Measurements from ENCODE around the gene NFATC2. TPM values are rescaled to one million over a fixed set of nuclear protein-coding genes. Genes with fewer than 3 reads are reported as not detected.

Gene NFATC2
- total and polyA plus RNA-seq, 2 of the 8 experiments (the other 6 are each of a cell fraction or from before 2014, with no cell fraction given), result 0.27 to 0.91 TPM

DNA sequence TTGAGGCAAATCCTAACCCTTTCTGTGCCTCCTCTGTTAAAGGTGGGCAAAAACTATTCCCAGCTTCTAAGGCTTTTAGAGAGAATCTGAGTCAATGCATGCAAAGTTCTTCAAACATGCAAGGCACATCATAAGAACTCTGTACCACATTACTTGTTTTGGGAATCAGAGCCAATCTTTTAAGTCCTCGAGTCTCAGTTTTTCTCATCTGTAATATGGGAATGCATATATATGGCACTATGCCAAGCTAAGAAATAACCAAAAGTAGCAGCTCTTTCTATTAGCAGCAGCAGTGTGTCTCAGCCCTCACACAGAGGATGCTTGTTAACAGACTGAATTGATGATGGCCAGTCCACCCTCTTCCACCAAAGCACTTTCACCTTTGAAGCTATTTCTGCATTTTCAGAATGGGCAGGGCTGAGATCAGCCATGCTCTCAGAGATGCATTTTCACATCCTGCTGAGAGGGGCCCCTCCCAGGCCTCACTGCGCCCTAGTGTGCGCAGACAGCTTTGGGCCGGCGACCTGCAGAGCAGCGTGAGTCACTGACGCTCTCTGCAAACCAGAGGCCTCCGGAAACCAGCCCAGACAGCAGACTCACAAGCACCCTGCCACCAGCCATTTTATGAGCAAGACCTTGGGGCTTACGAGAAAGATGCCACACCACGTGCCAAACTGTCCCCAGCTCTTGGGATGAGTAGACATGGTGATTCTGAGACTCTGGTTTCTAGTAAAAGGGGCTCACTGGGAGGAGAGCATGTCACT lies 138.0 kb downstream of the NFATC2 start:
- Histone ChIP-seq H3K4me3 (ENCODE audit: extremely low read depth in 1 of 4, insufficient read depth in 2 of 4, low read depth in 3 of 4, low read length in 4 of 4) (no peak overlapping the region), H3K9ac (replicated peaks in 1 of 4; ENCODE audit: extremely low read depth in 1 of 4, low read depth in 3 of 4, low read length in 3 of 4) (no peak overlapping the region), H4K91ac (replicated peaks; ENCODE audit: insufficient read length, low read length) (no peak overlapping the region), H3K4ac (replicated peaks; ENCODE audit: insufficient read length, low read depth, low read length) (no peak overlapping the region), H3K4me2 (ENCODE audit: insufficient read depth in 1 of 2, low read depth in 2 of 2, low read length in 2 of 2) (no peak overlapping the region), H3K27ac (ENCODE audit: low read depth, low read length) (no peak overlapping the region), H3K27me3 (replicated peaks in 1 of 4; ENCODE audit: control insufficient read depth in 3 of 4, extremely low read depth in 1 of 4, insufficient read depth in 3 of 4, low read length in 3 of 4) (no peaks in the 10 kb centered on the region), H3K23ac (ENCODE audit: insufficient read length) (no peak overlapping the region), H3K79me1 (ENCODE audit: low read depth, low read length) (no peaks in the 10 kb centered on the region), H3K9me3 (ENCODE audit: insufficient read depth in 2 of 2, low read depth in 1 of 2, low read length in 1 of 2) (no peaks in the 10 kb centered on the region), H3K79me2 (ENCODE audit: control insufficient read depth in 1 of 2, insufficient read depth in 2 of 2, low read length in 2 of 2) (no peaks in the 10 kb centered on the region), H2BK5ac (ENCODE audit: low read depth, low read length) (0 out of 2 replicates have a peak overlapping the region, but pooled peaks have one; percentile 35), H2BK15ac (ENCODE audit: low read length) (no peak overlapping the region), H3K18ac (ENCODE audit: extremely low read depth, low read length) (no peak overlapping the region), H2BK12ac (ENCODE audit: low read depth, low read length) (no peak overlapping the region), H3K23me2 (ENCODE audit: low read depth, low read length) (no peaks in the 10 kb centered on the region), H4K5ac (ENCODE audit: insufficient read length, low read depth, low read length) (no peak overlapping the region), H4K8ac (ENCODE audit: extremely low read depth, insufficient read depth, low read length) (no peak overlapping the region), H2BK20ac (ENCODE audit: low read length) (no peak overlapping the region), H3K56ac (replicated peaks; ENCODE audit: insufficient read length, low read depth, low read length) (no peak overlapping the region), H4K20me1 (replicated peaks in 1 of 2; ENCODE audit: control insufficient read depth in 1 of 2, insufficient read depth in 2 of 2, low read length in 2 of 2) (no peaks in the 10 kb centered on the region), H2AFZ (ENCODE audit: low read length) (no peak overlapping the region), H2BK120ac (replicated peaks; ENCODE audit: low read depth, low read length) (no peak overlapping the region), H2AK5ac (ENCODE audit: low read depth, low read length) (no peak overlapping the region), H3K4me1 (replicated peaks in 1 of 4; ENCODE audit: control insufficient read depth in 3 of 4, insufficient read depth in 4 of 4, low read length in 3 of 4) (no peaks in the 10 kb centered on the region), H3K14ac (ENCODE audit: insufficient read length) (no peak overlapping the region), H3K36me3 (ENCODE audit: control insufficient read depth in 2 of 4, insufficient read depth in 4 of 4, low read length in 3 of 4) (no peaks in the 10 kb centered on the region)
- CTCF ChIA-PET (ENCODE audit: partially characterized antibody), result interaction anchor here (0.7 to 4.6 kb wide), 9 partner anchors 9 to 423 kb away, joined by 3 to 15 read pairs (median 3); partner anchors contain the start of gene NFATC2
- WGBS, 2 experiments (ENCODE audit: extremely low coverage in 1 of 2, insufficient coverage in 1 of 2, insufficient read length in 1 of 2, insufficient replicate concordance in 2 of 2, low coverage in 1 of 2, low lambda C conversion rate in 2 of 2, missing lambda C conversion rate in 1 of 2), result 64% methylated on average over 10 of the region's 10 CpGs; no CpG with 5 or more reads in 1 of the 2 experiments
- DNase-seq (ENCODE audit: low read depth in 1 of 2, low spot score in 2 of 2) (no peak), FAIRE-seq (no peak)
- TF ChIP-seq, protein P1, sequence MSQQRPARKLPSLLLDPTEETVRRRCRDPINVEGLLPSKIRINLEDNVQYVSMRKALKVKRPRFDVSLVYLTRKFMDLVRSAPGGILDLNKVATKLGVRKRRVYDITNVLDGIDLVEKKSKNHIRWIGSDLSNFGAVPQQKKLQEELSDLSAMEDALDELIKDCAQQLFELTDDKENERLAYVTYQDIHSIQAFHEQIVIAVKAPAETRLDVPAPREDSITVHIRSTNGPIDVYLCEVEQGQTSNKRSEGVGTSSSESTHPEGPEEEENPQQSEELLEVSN (IDR thresholded peaks at IDR 0.05), result no peak
- TF ChIP-seq HDAC2 (IDR thresholded peaks at IDR 0.05; ENCODE audit: borderline replicate concordance in 1 of 2, low read depth in 2 of 2, low read length in 2 of 2) (no peak), SUZ12 (IDR thresholded peaks at IDR 0.05; ENCODE audit: low read length) (no peak), BCL11A (IDR thresholded peaks at IDR 0.05; ENCODE audit: low read depth in 2 of 2, low read length in 2 of 2) (no peak), CHD2 (IDR thresholded peaks at IDR 0.05; ENCODE audit: low read length) (no peak), CBX8 (IDR thresholded peaks at IDR 0.05; ENCODE audit: borderline replicate concordance, low read depth, low read length) (no peak), KDM1A (IDR thresholded peaks at IDR 0.05; ENCODE audit: borderline replicate concordance, low read length) (no peak), POLR2A (IDR thresholded peaks at IDR 0.05; ENCODE audit: control extremely low read depth in 1 of 2, low read depth in 2 of 2, low read length in 2 of 2) (no peak), KDM4A (IDR thresholded peaks at IDR 0.05; ENCODE audit: low read depth, low read length, severe bottlenecking) (no peak)
- POLR2A ChIA-PET (ENCODE audit: partially characterized antibody), result interaction anchor here (0.7 to 1.4 kb wide), 2 partner anchors 12 to 447 kb away, joined by 3 to 4 read pairs; partner anchors contain the start of gene DPM1
